HG02678 (cell line): Measurements from ENCODE around the gene GPC6.

ENCODE experiments used
- ATAC-seq: cut with Tn5 transposase; IDR thresholded peaks from one replicate; pipeline ENCODE4 v1.9.1; 2021; ENCODE audit warnings: mild to moderate bottlenecking, moderate library complexity; ENCODE audit not compliant: unreplicated experiment

GPC6 gene

DNA sequence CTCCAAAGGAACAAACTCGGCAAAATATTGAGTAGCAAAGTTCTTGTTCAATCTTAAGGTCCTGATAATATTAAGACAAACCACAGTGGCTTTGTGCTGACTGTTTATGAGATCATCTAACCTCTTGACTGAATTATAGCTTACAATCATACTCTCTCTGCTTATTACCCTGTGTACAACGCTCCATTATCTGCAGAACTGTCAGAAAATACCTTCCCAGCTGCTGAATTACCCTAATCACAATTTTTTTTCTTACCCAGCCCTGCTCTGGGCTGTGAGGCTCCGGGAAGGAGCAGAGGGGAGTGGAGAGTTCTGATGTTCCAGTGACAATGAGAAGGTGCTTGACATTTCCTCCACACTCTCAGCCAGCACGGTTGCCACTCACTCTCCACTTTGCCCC is 1188.1 kb downstream of the GPC6 start:
- no peak for ATAC-seq

DNA sequence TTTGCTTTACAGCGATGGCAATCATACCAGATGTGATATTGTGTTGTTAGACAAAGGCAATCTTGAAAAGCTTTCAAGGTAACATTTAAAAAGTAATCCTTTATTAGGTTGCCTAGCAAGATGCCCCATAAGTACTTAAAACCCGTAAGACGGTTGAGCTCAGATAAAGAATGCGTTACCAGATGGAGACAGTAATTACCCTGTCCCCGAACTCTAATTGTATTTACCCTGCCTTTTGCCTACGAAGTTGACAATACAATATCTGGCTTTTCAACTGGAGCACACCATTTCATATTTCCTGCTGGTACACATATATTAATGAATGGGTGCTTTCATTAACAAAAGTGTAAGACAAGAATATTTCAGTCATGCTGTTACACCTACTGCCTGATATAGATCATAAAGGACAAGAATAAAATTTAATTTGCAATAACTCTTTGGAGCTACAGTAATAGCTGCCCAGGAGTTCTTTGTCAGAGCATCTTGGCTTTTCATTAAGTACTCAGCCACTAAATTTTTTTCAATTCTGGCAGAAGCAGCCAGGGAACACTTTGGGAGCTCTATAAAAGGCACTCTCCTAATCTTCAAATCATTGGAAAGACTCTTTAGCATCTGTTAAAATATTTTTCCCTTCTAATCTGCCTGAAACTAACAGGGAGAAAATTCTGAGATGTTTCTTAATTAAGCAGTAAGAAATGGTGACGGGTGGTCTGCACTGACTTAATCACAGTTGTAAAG is 1189.1 kb downstream of the GPC6 start:
- ATAC-seq = no peak

DNA sequence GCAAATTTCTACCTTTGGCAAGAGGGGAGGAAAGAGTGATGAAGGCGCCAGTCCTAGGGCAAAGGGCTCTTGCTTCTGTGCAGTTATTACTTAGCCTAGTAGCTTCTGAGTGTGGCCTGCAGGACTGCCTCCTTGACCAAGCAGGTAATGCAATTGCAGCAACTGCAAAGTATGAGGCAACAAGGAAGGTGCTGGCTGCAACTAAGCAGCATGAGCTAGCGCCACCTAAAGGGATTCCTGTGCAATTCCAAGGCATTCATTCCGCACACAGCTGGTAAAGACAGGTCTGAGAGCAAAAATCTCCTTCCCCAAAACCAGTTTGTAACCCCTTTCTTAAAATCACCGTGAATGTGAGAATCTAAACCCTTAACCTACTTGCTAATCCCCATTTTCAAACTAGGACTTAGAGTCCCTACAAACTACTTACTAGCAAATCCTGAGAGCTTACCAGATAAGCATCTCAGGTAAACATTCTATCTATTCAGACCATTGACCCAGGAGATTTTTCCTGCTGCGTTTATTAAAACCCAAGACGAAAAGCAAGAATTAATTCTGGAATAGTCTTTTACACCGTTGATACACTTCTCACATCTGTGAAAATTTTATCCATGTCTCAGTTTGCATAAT is 1190.0 kb downstream of the GPC6 start:
- ATAC-seq = no peak

GRCh38 chr13:94417294-94417693 is 1190.7 kb downstream of the GPC6 start:
- ATAC-seq = no peak

DNA sequence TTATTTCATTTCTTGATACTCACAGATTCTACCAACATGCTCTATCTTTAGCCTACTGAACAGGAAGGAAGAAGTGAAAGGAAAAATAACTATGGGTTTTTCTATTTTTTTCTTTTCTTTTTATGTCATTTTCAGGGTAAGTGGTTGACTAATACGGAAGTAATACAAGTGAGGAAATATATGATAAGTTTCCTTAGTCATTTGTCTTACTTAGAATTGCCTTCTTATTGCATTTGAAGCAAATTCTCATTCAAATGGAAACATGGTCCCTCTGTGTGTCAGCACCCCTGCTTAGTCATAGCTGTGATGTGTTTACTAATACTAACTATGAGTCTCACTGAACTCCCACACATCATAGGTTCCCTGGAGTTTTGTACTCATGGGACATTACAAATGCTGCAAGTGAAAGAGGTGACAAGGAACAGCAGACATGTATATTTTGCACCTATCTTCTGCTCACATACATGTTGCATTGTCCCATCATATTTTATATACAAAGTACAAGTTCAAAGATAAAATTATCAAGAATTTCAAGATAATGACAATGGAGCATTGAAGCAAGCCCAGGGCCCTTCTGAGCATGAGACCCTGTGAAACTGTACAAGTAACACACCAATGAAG is 1192.8 kb downstream of the GPC6 start:
- ATAC-seq = peak; percentile 42

GRCh38 chr13:94419925-94420305 is 1193.3 kb downstream of the GPC6 start:
- ATAC-seq = no peak

DNA sequence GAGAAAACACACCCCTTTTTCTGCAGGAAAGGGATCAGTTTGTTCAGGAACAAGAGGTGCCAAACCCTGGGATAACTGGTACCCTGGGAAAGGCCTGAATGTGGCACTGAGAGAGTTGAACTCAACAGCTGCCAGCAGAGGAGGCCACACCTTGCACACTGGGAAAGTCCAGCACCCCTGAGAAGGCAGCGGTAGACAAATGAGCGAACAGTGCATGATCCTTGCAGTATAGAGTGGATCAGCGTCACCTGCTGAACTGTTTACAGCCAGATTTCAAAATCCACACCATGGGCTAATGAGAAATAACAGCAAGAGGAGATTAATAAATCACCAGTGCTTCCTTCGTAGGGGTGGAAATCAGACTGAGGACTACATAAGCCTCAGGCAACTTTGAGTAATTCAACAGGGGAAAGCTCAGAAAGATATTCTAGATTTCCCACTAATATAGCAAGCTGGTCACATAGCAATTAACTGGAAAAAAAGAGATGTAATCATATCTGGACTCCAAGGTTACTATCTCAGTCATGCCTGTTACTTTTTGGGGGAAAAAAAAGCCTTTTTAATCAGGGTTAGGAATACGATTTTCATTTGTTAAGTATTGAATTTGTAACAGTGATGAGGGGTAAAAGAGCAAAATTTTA is 1200.8 kb downstream of the GPC6 start:
- ATAC-seq = no peak

GRCh38 chr13:94431574-94431973 is 1205.0 kb downstream of the GPC6 start:
- ATAC-seq = no peak

GRCh38 chr13:94431987-94432386 is 1205.4 kb downstream of the GPC6 start:
- ATAC-seq = no peak

- ATAC-seq = peak; percentile 74
Observed at GRCh38 chr13:94433055-94433961, 1206.7 kb downstream of the GPC6 start.

- no peak for ATAC-seq
Observed at GRCh38 chr13:94435604-94436226, 1209.1 kb downstream of the GPC6 start.

GRCh38 chr13:94444826-94445225 is 1218.2 kb downstream of the GPC6 start:
- no peak for ATAC-seq

DNA sequence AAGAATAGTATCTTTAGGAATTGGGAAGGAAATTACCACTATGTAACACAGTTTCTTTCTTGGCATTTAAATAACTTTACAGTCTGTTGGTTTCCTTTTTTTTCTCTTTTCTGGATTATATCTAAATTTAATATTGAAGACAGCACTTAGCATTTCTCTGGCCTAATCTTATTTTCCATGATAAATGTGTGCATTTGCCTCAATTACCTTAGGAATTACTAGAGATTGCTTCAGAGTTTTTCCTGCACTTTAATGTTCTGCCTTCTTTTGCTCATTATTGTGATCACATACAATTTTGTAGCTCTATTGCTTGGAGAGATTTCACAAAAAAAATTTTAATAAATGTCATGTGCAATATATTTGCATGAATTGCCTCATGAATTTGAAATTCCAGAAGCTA is 1227.7 kb downstream of the GPC6 start:
- ATAC-seq = no peak

GRCh38 chr13:94454906-94455305 is 1228.3 kb downstream of the GPC6 start:
- ATAC-seq = no peak

GRCh38 chr13:94455414-94455813 is 1228.8 kb downstream of the GPC6 start:
- ATAC-seq = no peak
